ENCODE data around the gene ABCC12.

The ABCC12 gene

GRCh38 chr16:48132696-48133095 is 23.1 kb downstream of the ABCC12 start:
- no peak for DNase-seq (ENCODE audit: low read depth in 2 of 2)

- no peak for DNase-seq (ENCODE audit: low read depth in 2 of 2)
Measured at GRCh38 chr16:48131201-48131935, 24.4 kb downstream of the ABCC12 start.

DNA sequence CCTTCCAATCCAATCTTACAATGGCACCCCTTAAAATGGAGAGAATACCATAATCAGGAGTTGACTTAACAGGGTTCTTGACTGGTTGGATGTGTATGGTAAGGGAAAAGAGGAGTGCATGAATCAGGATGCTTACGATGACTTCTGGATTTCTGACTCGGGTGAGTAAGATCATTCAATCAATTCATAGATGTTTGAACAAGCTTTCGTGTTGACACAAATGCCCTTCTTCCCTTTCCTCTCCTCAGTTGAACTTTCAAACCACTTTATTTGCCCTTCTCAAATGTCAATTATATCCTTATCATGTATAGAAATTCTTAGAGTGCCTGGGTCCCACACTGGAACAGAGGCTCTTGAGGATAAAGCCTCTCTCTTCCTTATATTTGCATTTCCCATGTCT is 25.9 kb downstream of the ABCC12 start:
- DNase-seq (ENCODE audit: low read depth in 2 of 2): no peak

- no peak for DNase-seq (ENCODE audit: low read depth in 2 of 2)
Measured at GRCh38 chr16:48128769-48129168, 27.0 kb downstream of the ABCC12 start.

DNA sequence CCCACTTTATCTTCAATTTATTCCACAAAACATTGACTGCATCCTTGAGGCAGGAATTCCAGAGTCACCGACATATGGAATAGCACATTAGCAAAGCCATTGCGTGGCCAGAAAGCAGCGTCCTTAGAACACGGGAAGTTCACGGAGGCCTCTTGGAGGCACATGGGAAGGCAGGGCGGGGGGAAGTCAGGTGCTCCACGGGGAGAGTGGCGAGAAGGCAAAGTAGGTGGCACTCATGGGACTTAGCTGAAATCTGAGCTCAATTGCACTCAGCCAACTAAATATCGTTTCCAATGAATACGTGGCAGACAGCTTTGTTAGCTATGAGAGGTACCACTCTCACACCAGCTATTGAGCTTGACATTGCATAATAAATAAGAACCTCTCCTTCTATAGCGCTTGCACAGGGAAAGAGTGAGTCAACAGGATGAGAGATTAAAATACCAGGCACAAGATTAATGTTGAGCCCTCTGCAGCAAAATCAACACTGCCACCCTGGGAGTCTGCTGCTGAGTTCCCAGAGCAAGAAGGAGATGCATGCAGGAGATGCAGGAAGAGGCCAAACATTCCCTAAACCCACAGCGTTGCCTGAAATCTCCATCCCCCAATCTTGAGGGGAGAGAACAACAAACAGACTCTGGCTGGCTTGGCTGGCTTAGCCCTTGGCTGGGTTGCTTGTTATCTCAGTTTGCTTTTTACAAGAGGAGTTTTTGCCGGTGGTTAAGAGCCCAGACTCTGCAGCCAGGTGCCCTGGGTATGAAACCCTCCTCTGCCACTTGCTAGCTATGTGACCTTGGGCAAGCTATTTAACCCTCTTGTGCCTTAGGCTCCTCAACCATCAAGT is 28.8 kb downstream of the ABCC12 start:
- DNase-seq (ENCODE audit: low read depth in 2 of 2): no peak

- no peak for DNase-seq (ENCODE audit: low read depth in 2 of 2)
Measured at GRCh38 chr16:48125888-48126287, 29.9 kb downstream of the ABCC12 start.

DNA sequence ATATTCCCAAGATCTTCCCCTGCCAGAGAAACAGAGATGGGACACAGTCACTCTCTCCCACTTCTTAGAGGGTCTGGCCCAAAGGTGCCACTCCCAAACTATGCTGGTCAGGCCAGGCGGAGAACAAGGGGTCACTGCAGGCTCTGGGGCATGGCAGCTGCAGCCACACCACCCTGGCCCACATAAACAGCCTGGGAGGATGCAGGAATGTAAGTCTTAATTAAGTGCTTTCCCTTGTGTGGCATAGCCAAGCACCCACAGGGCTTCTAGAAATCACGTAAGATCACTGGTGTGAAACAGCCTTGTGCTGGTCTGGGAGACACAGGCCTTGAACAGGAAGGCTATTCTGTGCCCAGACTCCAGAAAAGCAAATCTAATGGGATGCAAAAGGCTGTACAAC is 31.5 kb downstream of the ABCC12 start:
- DNase-seq (ENCODE audit: low read depth in 2 of 2): no peak

- DNase-seq (ENCODE audit: low read depth in 2 of 2): peak; percentile 39 to 65
Measured at GRCh38 chr16:48123104-48123788, 32.5 kb downstream of the ABCC12 start.

DNA sequence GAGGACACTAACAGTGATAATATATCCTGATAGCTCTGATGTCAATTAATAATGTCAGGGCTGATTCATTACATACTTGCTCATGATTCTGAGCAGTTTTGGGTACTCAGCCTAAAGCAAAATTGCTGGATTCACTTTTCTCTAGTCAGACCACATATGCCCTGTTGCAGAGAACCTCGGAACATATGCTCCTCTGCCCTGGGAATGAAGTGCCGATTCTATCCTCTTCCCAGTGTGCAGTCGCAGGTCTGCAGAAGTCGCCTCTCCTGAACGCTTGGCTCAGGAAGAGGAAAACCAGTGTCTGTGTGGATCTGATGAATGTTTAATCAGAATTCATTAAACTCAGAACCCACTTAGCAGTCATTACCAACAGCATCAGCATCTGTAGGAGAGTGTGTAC is 34.5 kb downstream of the ABCC12 start:
- DNase-seq (ENCODE audit: low read depth in 2 of 2): no peak

- no peak for DNase-seq (ENCODE audit: low read depth in 2 of 2)
Measured at GRCh38 chr16:48118841-48119240, 37.0 kb downstream of the ABCC12 start.

DNA sequence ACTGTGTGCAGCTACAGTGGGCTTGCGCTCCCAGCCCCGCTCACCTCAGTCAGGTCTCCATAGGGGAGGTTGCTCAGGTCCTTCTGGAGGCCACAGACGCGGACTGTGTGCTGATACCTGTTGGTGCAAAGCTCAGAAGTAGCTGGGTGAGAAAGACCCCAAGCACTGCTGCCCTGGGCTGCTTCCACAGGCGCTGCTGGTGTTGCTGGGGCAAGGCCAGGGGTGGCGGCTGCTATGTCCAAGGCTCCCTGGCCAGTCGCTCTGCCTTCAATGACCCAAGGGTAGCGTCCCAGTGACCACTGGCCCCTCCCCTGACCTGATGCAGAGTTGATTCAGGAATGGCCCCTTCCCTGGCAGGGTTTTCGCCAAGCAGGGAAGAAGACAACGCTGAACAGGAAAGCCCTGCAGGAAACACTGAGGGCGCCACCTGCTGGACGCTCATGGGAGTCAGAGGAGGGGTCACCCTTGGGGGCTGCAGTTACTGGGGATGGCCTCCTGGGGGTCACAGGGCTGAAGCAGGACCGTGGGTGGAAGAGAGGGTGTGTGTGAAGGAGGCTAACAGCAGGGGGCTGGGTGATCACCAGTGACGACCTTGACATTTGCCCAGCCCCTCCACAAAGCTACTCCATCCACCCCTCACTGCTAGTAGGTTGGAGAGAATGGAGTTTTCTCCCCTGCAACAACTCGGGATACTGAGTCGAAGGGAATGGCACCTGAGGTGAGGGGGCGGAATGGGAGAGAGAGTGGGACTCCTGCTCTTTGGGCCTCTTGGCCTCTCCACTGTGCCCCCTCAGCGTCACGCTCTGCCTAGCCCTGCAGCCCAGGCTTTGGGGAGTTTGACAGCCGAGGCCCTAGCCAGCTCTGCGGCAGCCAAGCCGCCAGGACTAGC is 38.3 kb downstream of the ABCC12 start:
- DNase-seq (ENCODE audit: low read depth in 2 of 2): peak; percentile 16 to 53

GRCh38 chr16:48115299-48115698 is 40.5 kb downstream of the ABCC12 start:
- no peak for DNase-seq (ENCODE audit: low read depth in 2 of 2)

DNA sequence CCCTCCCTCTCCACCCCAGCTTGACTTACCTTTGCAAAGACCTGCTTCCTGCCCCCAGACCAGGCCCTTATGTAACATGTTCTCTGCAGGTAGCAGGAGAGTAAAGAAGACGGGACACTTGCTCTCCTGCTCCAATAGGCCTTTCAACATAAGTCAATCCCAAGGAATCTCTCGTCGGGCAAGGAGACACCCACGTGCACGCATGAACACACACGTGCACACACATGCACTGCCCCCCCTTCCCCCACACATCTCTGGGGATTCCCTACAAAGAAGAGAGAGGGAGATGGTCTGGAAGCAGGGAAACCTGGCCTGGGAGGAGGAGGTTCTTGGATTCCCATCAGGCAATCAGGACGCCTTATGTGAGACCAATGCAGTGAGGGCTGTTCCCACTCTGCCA is 41.4 kb downstream of the ABCC12 start:
- no peak for DNase-seq (ENCODE audit: low read depth in 2 of 2)

- no peak for DNase-seq (ENCODE audit: low read depth in 2 of 2)
Measured at GRCh38 chr16:48113471-48113870, 42.3 kb downstream of the ABCC12 start.

DNA sequence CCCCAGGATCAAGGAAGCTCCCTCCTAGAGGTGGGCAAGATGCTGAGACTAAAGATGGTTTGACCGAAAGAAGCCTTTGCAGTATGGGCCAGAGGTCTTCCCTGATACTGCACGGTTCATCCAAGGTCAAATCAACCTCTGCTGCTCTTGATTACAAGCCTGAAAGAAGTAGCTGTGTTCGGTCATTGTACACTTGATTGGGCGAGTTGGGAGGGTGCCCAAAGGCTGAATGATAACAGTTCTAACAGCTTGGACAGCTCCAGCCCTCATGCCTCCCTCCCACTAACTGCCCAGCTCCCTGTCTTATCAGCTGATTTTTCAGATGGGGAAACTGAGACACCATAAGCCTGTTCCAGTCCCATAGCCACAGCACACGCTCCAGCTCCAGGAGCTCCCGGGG is 42.8 kb downstream of the ABCC12 start:
- DNase-seq (ENCODE audit: low read depth in 2 of 2): no peak

DNA sequence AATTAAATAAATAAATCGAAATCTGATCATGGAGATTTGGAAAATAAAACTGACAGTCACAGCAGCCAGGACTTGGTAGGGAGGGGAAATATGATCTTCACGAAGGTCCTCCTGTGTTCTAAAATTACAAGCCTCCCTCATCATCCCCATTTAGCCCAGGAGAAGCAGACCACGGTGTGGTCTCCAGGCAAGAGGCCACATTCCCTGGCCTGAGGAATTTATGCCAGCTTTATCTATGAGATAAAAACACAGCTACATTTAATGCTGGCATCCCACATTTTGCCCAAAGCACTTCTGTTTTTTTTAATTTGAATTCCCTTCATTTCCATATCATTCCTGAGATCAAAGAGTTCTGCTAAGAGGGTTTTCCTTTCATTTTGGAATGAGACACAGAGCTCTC is 43.2 kb downstream of the ABCC12 start:
- DNase-seq (ENCODE audit: low read depth in 2 of 2): no peak

- no peak for DNase-seq (ENCODE audit: low read depth in 2 of 2)
Measured at GRCh38 chr16:48110982-48111381, 44.8 kb downstream of the ABCC12 start.

DNA sequence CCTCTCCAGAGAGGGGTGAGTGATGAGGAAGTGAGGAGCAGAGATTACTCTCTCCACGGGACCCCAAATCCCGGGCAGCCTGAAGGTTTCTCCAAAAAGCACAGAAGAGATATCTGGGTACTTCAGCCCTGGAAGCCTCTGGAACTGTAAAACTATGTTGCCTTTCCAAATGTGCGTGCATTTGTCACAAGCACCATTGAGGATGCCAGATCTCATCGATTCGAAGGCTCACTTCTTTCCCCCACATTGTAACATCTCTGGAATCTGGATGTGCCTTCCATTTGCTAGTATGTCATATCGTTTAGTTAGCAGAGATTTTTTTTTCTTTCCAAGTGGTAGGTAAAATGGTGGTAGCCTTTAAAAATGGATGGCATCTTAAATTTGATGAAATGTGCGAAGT is 45.8 kb downstream of the ABCC12 start:
- no peak for DNase-seq (ENCODE audit: low read depth in 2 of 2)

DNA sequence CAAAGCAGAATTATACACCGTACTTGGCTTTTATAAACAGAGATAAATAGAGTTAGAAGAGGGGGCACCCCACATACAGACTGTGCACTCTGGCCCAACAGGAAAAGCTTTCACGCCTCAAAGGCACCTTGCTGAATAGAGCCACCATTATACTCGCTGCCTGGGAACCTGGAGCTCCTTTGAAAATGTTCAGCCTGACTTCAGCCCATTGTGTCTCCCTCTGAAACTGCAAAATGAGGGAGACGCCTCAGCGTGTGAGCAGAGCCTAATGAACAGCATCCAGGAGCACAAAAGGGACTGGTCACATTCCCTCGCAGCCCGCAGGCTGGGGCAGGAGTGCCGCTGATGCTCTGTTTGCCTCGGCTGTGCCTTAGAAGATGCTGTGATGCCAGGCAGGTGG is 46.3 kb downstream of the ABCC12 start:
- DNase-seq (ENCODE audit: low read depth in 2 of 2): no peak

- DNase-seq (ENCODE audit: low read depth in 2 of 2): no peak
Measured at GRCh38 chr16:48106446-48106845, 49.3 kb downstream of the ABCC12 start.

Data from stimulated activated CD4-positive, alpha-beta T cell treated with anti-CD3 and anti-CD28 coated beads, Interleukin-12 subunit alpha, Interleukin-12 subunit beta, amount 100 ng/mL, for 24 hours (primary cell).